SK-N-SH (cell line): ENCODE data around the gene CCDC57. TPM values are rescaled to one million over a fixed set of nuclear protein-coding genes. Genes with fewer than 3 reads are reported as not detected.
A peak's percentile ranks its signal among the peaks of the same experiment; 100 is the strongest.

Experiments used
- CTCF ChIA-PET: fragments of 300-600, 350-600 bp; formaldehyde crosslinking; extraction: SDS; loops from one replicate; lab custom pipeline; 2021; lab: Yijun Ruan, JAX
- POLR2A ChIA-PET: fragments of 350-600 bp; sonication (Branson Sonifier 250); formaldehyde crosslinking; extraction: SDS; loops from one replicate; lab custom pipeline; 2020; ENCODE audit warnings: antibody characterized with exemption, inconsistent platforms; lab: Yijun Ruan, JAX
- DNase-seq: peaks from one replicate; pipeline ENCODE4 v3.0.0; 2012
- H2AFZ ChIP-seq: fragments of 200-600 bp; sonication (generic); 2 replicates; pipeline ENCODE4 v1.8.1; 2016; ENCODE audit warnings: antibody characterized with exemption, mild to moderate bottlenecking, low read depth
- H3F3A ChIP-seq: fragments of 200-600 bp; sonication (generic); replicated peaks from 2 replicates; pipeline ENCODE3; 2016; ENCODE audit warnings: antibody characterized with exemption, mild to moderate bottlenecking; ENCODE audit not compliant: insufficient read depth
- H3K27ac ChIP-seq, 2 experiments: fragments of 200-500 bp in 1 of 2; fragments of 200-600 bp in 1 of 2; sonication (Bioruptor generic) in 1 of 2; sonication (generic), shearing (Covaris generic) in 1 of 2; 2 replicates each; pipeline versions ENCODE4 v1.5.1 to v1.6.1; 2014 to 2016; ENCODE audit warnings: low read depth in 2 of 2, inconsistent platforms in 1 of 2, low read length in 1 of 2, mild to moderate bottlenecking in 1 of 2, mixed read lengths in 1 of 2
- H3K27me3 ChIP-seq: fragments of 200-600 bp; sonication (generic), shearing (Covaris generic); 2 replicates; pipeline ENCODE4 v1.6.1; 2016; ENCODE audit warnings: mixed run types; ENCODE audit not compliant: insufficient read depth
- H3K36me3 ChIP-seq, 2 experiments: fragments of 200-500 bp in 1 of 2; fragments of 200-600 bp in 1 of 2; sonication (Bioruptor generic) in 1 of 2; sonication (generic) in 1 of 2; replicated peaks in 1 of 2; 2 replicates each; pipeline versions ENCODE3 to v1.5.1; 2014 to 2016; ENCODE audit warnings: low read length in 1 of 2, mild to moderate bottlenecking in 1 of 2; ENCODE audit not compliant: insufficient read depth in 2 of 2, control insufficient read depth in 1 of 2
- H3K4me1 ChIP-seq, 2 experiments: fragments of 200-500 bp in 1 of 2; fragments of 200-600 bp in 1 of 2; sonication (Bioruptor generic) in 1 of 2; sonication (generic), shearing (Covaris generic) in 1 of 2; 2 replicates each; pipeline versions ENCODE4 v1.5.1 to v1.6.1; 2014 to 2016; ENCODE audit warnings: low read depth in 1 of 2, low read length in 1 of 2, mixed run types in 1 of 2; ENCODE audit not compliant: insufficient read depth in 2 of 2, control insufficient read depth in 1 of 2
- H3K4me2 ChIP-seq: fragments of 200-600 bp; sonication (generic), shearing (Covaris generic); 2 replicates; pipeline ENCODE4 v1.6.1; 2017; ENCODE audit warnings: mixed run types
- H3K4me3 ChIP-seq, 2 experiments: fragments of 200-500 bp in 1 of 2; fragments of 200-600 bp in 1 of 2; sonication (Bioruptor generic) in 1 of 2; sonication (generic), shearing (Covaris generic) in 1 of 2; 2 replicates each; pipeline versions ENCODE4 v1.5.1 to v1.8.1; 2014 to 2016; ENCODE audit warnings: low read depth in 2 of 2, inconsistent platforms in 1 of 2, low read length in 1 of 2, mild to moderate bottlenecking in 1 of 2, mixed read lengths in 1 of 2, moderate library complexity in 1 of 2
- H3K79me2 ChIP-seq: fragments of 200-600 bp; sonication (generic); 2 replicates; pipeline ENCODE4 v1.8.1; 2017; ENCODE audit warnings: mild to moderate bottlenecking; ENCODE audit not compliant: insufficient read depth
- H3K9ac ChIP-seq: fragments of 200-600 bp; sonication (generic); 2 replicates; pipeline ENCODE4 v1.6.1; 2017; ENCODE audit warnings: mixed run types
- H3K9me2 ChIP-seq: fragments of 200-600 bp; sonication (generic); 2 replicates; pipeline ENCODE4 v1.6.1; 2017; ENCODE audit warnings: mixed run types
- H3K9me3 ChIP-seq: fragments of 200-600 bp; sonication (generic); 2 replicates; pipeline ENCODE4 v1.6.1; 2017; ENCODE audit warnings: mixed run types, mild to moderate bottlenecking, moderate library complexity
- H4K20me1 ChIP-seq: fragments of 200-600 bp; sonication (generic); 2 replicates; pipeline ENCODE4 v1.6.1; 2017; ENCODE audit warnings: mild to moderate bottlenecking, mixed run types; ENCODE audit not compliant: insufficient read depth
- CHD2 ChIP-seq: fragments of 150-350 bp; IDR thresholded peaks from 2 replicates; pipeline ENCODE4 v1.6.1; 2018; ENCODE audit warnings: low read length; ENCODE audit not compliant: partially characterized antibody
- EZH2phosphoT487 ChIP-seq: fragments of 200-600 bp; sonication (generic); IDR thresholded peaks from 2 replicates; pipeline ENCODE4 v1.6.1; 2017; ENCODE audit warnings: low read depth, mixed run types, mild to moderate bottlenecking, antibody characterized with exemption, moderate library complexity, borderline replicate concordance
- PBX3 ChIP-seq: IDR thresholded peaks from 2 replicates; pipeline ENCODE4; 2012
- POLR2AphosphoS5 ChIP-seq: IDR thresholded peaks from 2 replicates; pipeline ENCODE4 v1.6.1; 2012; ENCODE audit warnings: low read depth, low read length
- RAD21 ChIP-seq: IDR thresholded peaks from 2 replicates; pipeline ENCODE4 v1.6.1; 2012; ENCODE audit warnings: mild to moderate bottlenecking, low read length
- RXRA ChIP-seq: IDR thresholded peaks from 2 replicates; pipeline ENCODE4 v1.4.0; 2012; ENCODE audit warnings: low read depth, mild to moderate bottlenecking, borderline replicate concordance
- TEAD4 ChIP-seq: IDR thresholded peaks from 2 replicates; pipeline ENCODE4 v1.4.0; 2012; ENCODE audit warnings: mild to moderate bottlenecking, borderline replicate concordance; ENCODE audit not compliant: insufficient read depth
- WGBS: methylation state at CpG from one replicate; pipeline ENCODE4 v1.1.6; 2017; ENCODE audit warnings: low lambda C conversion rate; 5-methylcytosine and 5-hydroxymethylcytosine counted together
- polyA plus RNA-seq, 3 experiments: library from polyadenylated mRNA; depleted of rRNA; stranded (reverse); fragments of >200 nt; gene quantifications; 2 replicates each; pipeline ENCODE4 v1.2.3, GENCODE V29; 2012

Gene CCDC57
- polyA plus RNA-seq, 1 of the 3 experiments (the other 2 are of a cell fraction): 68.6 TPM

GRCh38 chr17:82059272-82060000 lies 153.2 kb downstream of the CCDC57 start:
- no peaks in the 10 kb centered on the region for H3K9me3 ChIP-seq
- no peak overlapping the region for H3K9ac ChIP-seq
- no peak overlapping the region for H3K4me2 ChIP-seq
- TF ChIP-seq CHD2 (no peak), PBX3 (peak; percentile 27; the same call in 1 of the 2 replicates), RAD21 (no peak)
- peaks cover 2 to 14% of the 10 kb centered on the region in 2 experiments; a peak in 1 of 4 replicates for H3K4me1 ChIP-seq
- peaks cover 33 to 96% of the 10 kb centered on the region in 2 experiments for H3K36me3 ChIP-seq
- H3F3A ChIP-seq: peaks cover 38% of the 10 kb centered on the region
- CTCF ChIA-PET: interaction anchor here (1.2 to 8.0 kb wide), 6 partner anchors 22 to 99 kb away, joined by 4 to 47 read pairs (median 8); partner anchors contain the start of genes DCXR and RAC3
- peaks cover 17% of the 10 kb centered on the region; the same call in 1 of the 2 replicates for H3K79me2 ChIP-seq
- no peak overlapping the region for H2AFZ ChIP-seq
- H3K27me3 ChIP-seq: no peaks in the 10 kb centered on the region
- H3K9me2 ChIP-seq: no peaks in the 10 kb centered on the region
- POLR2A ChIA-PET: interaction anchor here (0.6 to 2.2 kb wide), 10 partner anchors 11 to 205 kb away, joined by 3 to 7 read pairs (median 4); partner anchors contain the start of genes DCXR and RAC3
- peak overlapping the region in 1 of 2 experiments; percentile 39; a peak in 1 of 4 replicates for H3K27ac ChIP-seq
- H3K4me3 ChIP-seq: no peak overlapping the region
- H4K20me1 ChIP-seq: no peaks in the 10 kb centered on the region
- 92% methylated on average over 11 of the region's 19 CpGs for WGBS
- no peak for DNase-seq

DNA sequence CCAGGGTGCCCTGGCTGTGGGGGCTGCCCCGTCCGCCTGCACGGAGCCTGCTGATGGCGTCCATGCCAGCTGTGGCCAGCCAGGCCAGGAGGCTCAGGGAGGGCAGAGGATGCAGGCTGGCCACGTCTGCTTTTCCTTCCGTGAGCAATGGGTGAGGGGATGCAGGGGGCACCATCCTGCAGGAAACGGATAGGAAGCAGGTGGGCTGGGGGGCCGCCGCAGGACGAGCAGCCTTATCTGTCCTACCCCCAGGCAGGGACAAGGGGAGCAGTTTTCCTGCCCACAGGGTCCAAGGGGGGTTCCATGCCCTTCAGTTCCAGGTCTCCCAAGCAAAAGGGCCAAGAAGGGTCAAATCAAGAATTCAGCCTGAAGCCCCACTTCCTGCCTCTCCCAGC lies 153.8 kb downstream of the CCDC57 start:
- ChIA-PET CTCF (interaction anchor here (1.2 to 8.0 kb wide), 7 partner anchors 21 to 99 kb away, joined by 4 to 47 read pairs (median 7); partner anchors contain the start of genes DCXR and RAC3), POLR2A (interaction anchor here (0.6 to 1.3 kb wide), 8 partner anchors 18 to 212 kb away, joined by 3 to 4 read pairs (median 3); partner anchors contain the start of genes DCXR and RAC3)
- Histone ChIP-seq H3K4me1 (peaks cover 0 to 8% of the 10 kb centered on the region in 2 experiments; a peak in 1 of 4 replicates), H3K36me3 (peaks cover 39 to 98% of the 10 kb centered on the region in 2 experiments), H2AFZ (no peak overlapping the region), H3K27me3 (no peaks in the 10 kb centered on the region), H3K4me2 (no peak overlapping the region), H3K27ac (peak overlapping the region in 1 of 2 experiments; percentile 48; a peak in 1 of 4 replicates), H3K9me3 (no peaks in the 10 kb centered on the region), H3K4me3 (no peak overlapping the region), H3F3A (peaks cover 33% of the 10 kb centered on the region), H3K79me2 (peaks cover 17% of the 10 kb centered on the region; the same call in 1 of the 2 replicates), H3K9ac (no peak overlapping the region), H3K9me2 (no peaks in the 10 kb centered on the region), H4K20me1 (no peaks in the 10 kb centered on the region)
- TF ChIP-seq EZH2phosphoT487: no peak
- TF ChIP-seq POLR2AphosphoS5: peak; percentile 22
- no peak for TF ChIP-seq TEAD4
- no peak for TF ChIP-seq PBX3
- TF ChIP-seq RXRA: no peak
- DNase-seq: no peak
- 96% methylated on average over 10 of the region's 10 CpGs for WGBS
